Measurements from ENCODE around the gene TBC1D9.

Gene TBC1D9

GRCh38 chr4:140738139-140738538 lies 18.0 kb downstream of the TBC1D9 start:
- no peaks in the 10 kb centered on the region for H3K9me3 ChIP-seq (ENCODE audit: control insufficient read depth, insufficient read depth, low read length)
- H3K4me3 ChIP-seq (ENCODE audit: low read depth, low read length) = peak overlapping the region; percentile 1; the same call in 1 of the 2 replicates
- H3K9ac ChIP-seq (ENCODE audit: low read depth, low read length) = no peak overlapping the region
- peaks cover 55% of the 10 kb centered on the region for H3K4me1 ChIP-seq (ENCODE audit: control insufficient read depth, insufficient read depth, low read length)
- H3K27ac ChIP-seq (ENCODE audit: low read depth, low read length) = peak overlapping the region; percentile 75
- H3K27me3 ChIP-seq (ENCODE audit: control insufficient read depth, insufficient read depth, low read length) = no peaks in the 10 kb centered on the region
- H3K36me3 ChIP-seq (ENCODE audit: control insufficient read depth, insufficient read depth, low read length) = no peaks in the 10 kb centered on the region

- no peak overlapping the region for H3K9ac ChIP-seq (ENCODE audit: low read depth, low read length)
- H3K27me3 ChIP-seq (ENCODE audit: control insufficient read depth, insufficient read depth, low read length) = no peaks in the 10 kb centered on the region
- H3K4me1 ChIP-seq (ENCODE audit: control insufficient read depth, insufficient read depth, low read length) = peaks cover 49% of the 10 kb centered on the region
- H3K36me3 ChIP-seq (ENCODE audit: control insufficient read depth, insufficient read depth, low read length) = no peaks in the 10 kb centered on the region
- H3K9me3 ChIP-seq (ENCODE audit: control insufficient read depth, insufficient read depth, low read length) = no peaks in the 10 kb centered on the region
- H3K27ac ChIP-seq (ENCODE audit: low read depth, low read length) = no peak overlapping the region
- no peak overlapping the region for H3K4me3 ChIP-seq (ENCODE audit: low read depth, low read length)
Observed at GRCh38 chr4:140736669-140737343, 19.4 kb downstream of the TBC1D9 start.

GRCh38 chr4:140735779-140736391 lies 20.3 kb downstream of the TBC1D9 start:
- Histone ChIP-seq H3K9me3 (ENCODE audit: control insufficient read depth, insufficient read depth, low read length) (no peaks in the 10 kb centered on the region), H3K36me3 (ENCODE audit: control insufficient read depth, insufficient read depth, low read length) (no peaks in the 10 kb centered on the region), H3K4me1 (ENCODE audit: control insufficient read depth, insufficient read depth, low read length) (peaks cover 48% of the 10 kb centered on the region), H3K9ac (ENCODE audit: low read depth, low read length) (no peak overlapping the region), H3K27ac (ENCODE audit: low read depth, low read length) (no peak overlapping the region), H3K27me3 (ENCODE audit: control insufficient read depth, insufficient read depth, low read length) (no peaks in the 10 kb centered on the region), H3K4me3 (ENCODE audit: low read depth, low read length) (no peak overlapping the region)

- no peaks in the 10 kb centered on the region for H3K27me3 ChIP-seq (ENCODE audit: control insufficient read depth, insufficient read depth, low read length)
- no peaks in the 10 kb centered on the region for H3K9me3 ChIP-seq (ENCODE audit: control insufficient read depth, insufficient read depth, low read length)
- no peak overlapping the region for H3K9ac ChIP-seq (ENCODE audit: low read depth, low read length)
- H3K27ac ChIP-seq (ENCODE audit: low read depth, low read length) = peak overlapping the region; percentile 25
- H3K4me1 ChIP-seq (ENCODE audit: control insufficient read depth, insufficient read depth, low read length) = peaks cover 42% of the 10 kb centered on the region
- H3K36me3 ChIP-seq (ENCODE audit: control insufficient read depth, insufficient read depth, low read length) = no peaks in the 10 kb centered on the region
- no peak overlapping the region for H3K4me3 ChIP-seq (ENCODE audit: low read depth, low read length)
Observed at GRCh38 chr4:140735317-140735716, 20.9 kb downstream of the TBC1D9 start.

- Histone ChIP-seq H3K9ac (ENCODE audit: low read depth, low read length) (no peak overlapping the region), H3K36me3 (ENCODE audit: control insufficient read depth, insufficient read depth, low read length) (no peaks in the 10 kb centered on the region), H3K27me3 (ENCODE audit: control insufficient read depth, insufficient read depth, low read length) (no peaks in the 10 kb centered on the region), H3K4me3 (ENCODE audit: low read depth, low read length) (no peak overlapping the region), H3K27ac (ENCODE audit: low read depth, low read length) (no peak overlapping the region), H3K9me3 (ENCODE audit: control insufficient read depth, insufficient read depth, low read length) (no peaks in the 10 kb centered on the region), H3K4me1 (ENCODE audit: control insufficient read depth, insufficient read depth, low read length) (peaks cover 30% of the 10 kb centered on the region)
Observed at GRCh38 chr4:140732780-140733179, 23.4 kb downstream of the TBC1D9 start.

DNA sequence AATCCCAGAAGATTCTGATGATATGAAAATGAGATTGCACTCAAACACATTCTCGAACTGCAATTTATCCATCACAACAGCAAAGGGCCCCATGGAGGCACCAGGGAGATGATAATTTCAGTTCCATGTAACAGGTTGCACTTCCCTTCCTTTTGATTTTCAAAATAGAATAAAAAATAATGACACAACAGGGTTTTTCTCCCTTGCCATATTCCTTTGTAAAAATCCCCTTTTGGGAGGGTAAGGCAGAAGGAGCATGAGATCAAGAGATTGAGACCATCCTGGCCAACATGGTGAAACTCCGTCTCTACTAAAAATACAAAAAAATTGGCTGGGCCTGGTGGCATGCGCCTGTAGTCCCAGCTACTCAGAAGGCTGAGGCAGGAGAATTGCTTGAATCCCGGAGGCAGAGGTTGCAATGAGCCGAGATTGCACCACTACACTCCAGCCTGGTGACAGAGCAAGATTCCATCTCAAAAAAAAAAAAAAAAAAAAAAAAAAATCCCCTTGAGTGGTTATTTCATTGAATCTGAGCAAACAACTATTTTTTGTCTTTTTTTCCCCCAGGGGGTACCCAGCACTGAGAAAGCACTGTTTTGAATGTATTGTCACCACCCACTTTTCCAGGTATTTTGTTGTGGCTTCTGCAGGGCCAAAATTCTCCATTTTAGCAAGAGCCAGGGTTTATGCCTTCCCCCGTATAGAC lies 26.7 kb downstream of the TBC1D9 start:
- Histone ChIP-seq H3K9ac (ENCODE audit: low read depth, low read length) (no peak overlapping the region), H3K27ac (ENCODE audit: low read depth, low read length) (peak overlapping the region; percentile 40), H3K36me3 (ENCODE audit: control insufficient read depth, insufficient read depth, low read length) (no peaks in the 10 kb centered on the region), H3K27me3 (ENCODE audit: control insufficient read depth, insufficient read depth, low read length) (no peaks in the 10 kb centered on the region), H3K4me1 (ENCODE audit: control insufficient read depth, insufficient read depth, low read length) (peaks cover 10% of the 10 kb centered on the region; the same call in 1 of the 2 replicates), H3K4me3 (ENCODE audit: low read depth, low read length) (no peak overlapping the region), H3K9me3 (ENCODE audit: control insufficient read depth, insufficient read depth, low read length) (no peaks in the 10 kb centered on the region)

DNA sequence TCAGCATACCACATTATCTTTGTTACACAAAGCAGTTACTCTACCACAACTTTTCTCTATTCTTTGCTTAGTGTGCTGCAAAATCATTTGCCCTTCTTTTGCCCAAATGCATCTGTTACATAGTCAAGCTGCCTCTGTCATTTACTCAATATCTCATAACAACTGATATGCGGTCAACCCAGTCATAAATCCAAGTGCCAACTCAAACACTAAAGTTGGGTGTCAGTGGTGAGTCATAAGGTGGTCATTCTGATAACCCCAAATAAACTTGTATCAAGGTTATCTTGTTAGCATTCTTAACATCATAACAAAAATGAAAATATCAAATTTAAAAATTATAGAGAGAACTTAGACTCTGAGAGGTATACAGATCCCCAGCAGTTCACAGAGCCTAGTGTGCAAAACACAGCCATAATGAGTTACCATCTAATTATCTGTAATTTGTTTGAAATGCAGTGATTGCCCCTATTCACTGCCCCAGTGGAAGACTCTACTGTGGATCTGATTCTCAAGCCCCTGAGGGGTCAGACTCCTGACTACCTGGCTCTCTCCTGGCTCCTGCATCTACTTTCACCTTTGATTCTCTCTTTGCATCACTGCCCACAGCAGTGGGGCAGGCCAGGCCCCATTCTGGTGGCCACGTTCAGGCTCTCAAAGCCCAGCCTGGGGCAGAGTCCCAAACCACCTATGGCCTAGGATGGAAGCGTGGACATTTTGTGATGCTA lies 29.2 kb downstream of the TBC1D9 start:
- Histone ChIP-seq H3K27ac (ENCODE audit: low read depth, low read length) (no peak overlapping the region), H3K9me3 (ENCODE audit: control insufficient read depth, insufficient read depth, low read length) (no peaks in the 10 kb centered on the region), H3K4me3 (ENCODE audit: low read depth, low read length) (no peak overlapping the region), H3K9ac (ENCODE audit: low read depth, low read length) (no peak overlapping the region), H3K27me3 (ENCODE audit: control insufficient read depth, insufficient read depth, low read length) (no peaks in the 10 kb centered on the region), H3K36me3 (ENCODE audit: control insufficient read depth, insufficient read depth, low read length) (no peaks in the 10 kb centered on the region), H3K4me1 (ENCODE audit: control insufficient read depth, insufficient read depth, low read length) (peaks cover 4% of the 10 kb centered on the region; the same call in 1 of the 2 replicates)

GRCh38 chr4:140725556-140725955 lies 30.6 kb downstream of the TBC1D9 start:
- H3K4me1 ChIP-seq (ENCODE audit: control insufficient read depth, insufficient read depth, low read length) = peaks cover 4% of the 10 kb centered on the region; the same call in 1 of the 2 replicates
- H3K9me3 ChIP-seq (ENCODE audit: control insufficient read depth, insufficient read depth, low read length) = no peaks in the 10 kb centered on the region
- no peak overlapping the region for H3K4me3 ChIP-seq (ENCODE audit: low read depth, low read length)
- no peaks in the 10 kb centered on the region for H3K27me3 ChIP-seq (ENCODE audit: control insufficient read depth, insufficient read depth, low read length)
- no peak overlapping the region for H3K9ac ChIP-seq (ENCODE audit: low read depth, low read length)
- H3K27ac ChIP-seq (ENCODE audit: low read depth, low read length) = no peak overlapping the region
- H3K36me3 ChIP-seq (ENCODE audit: control insufficient read depth, insufficient read depth, low read length) = no peaks in the 10 kb centered on the region

DNA sequence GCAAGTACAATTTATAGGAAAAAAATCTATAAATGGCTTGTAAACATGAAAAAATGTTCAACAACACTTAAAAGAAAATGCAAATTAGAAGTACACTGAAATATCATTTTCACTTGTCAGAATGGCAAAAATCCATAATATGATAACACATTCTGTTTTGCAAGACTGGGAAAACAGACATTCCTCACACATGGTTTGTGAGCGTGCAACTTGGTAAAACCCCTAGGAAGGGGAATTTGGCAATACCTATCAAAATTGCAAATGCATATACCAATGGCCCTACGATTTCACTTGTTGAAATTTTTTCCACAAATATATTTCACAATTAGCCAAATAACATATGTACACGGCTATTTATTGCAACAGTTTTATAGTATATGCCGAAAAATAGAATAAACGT lies 31.4 kb downstream of the TBC1D9 start:
- peaks cover under 1% of the 10 kb centered on the region; the same call in 1 of the 2 replicates for H3K4me1 ChIP-seq (ENCODE audit: control insufficient read depth, insufficient read depth, low read length)
- no peak overlapping the region for H3K27ac ChIP-seq (ENCODE audit: low read depth, low read length)
- no peaks in the 10 kb centered on the region for H3K36me3 ChIP-seq (ENCODE audit: control insufficient read depth, insufficient read depth, low read length)
- H3K9ac ChIP-seq (ENCODE audit: low read depth, low read length) = no peak overlapping the region
- H3K27me3 ChIP-seq (ENCODE audit: control insufficient read depth, insufficient read depth, low read length) = no peaks in the 10 kb centered on the region
- no peaks in the 10 kb centered on the region for H3K9me3 ChIP-seq (ENCODE audit: control insufficient read depth, insufficient read depth, low read length)
- no peak overlapping the region for H3K4me3 ChIP-seq (ENCODE audit: low read depth, low read length)

DNA sequence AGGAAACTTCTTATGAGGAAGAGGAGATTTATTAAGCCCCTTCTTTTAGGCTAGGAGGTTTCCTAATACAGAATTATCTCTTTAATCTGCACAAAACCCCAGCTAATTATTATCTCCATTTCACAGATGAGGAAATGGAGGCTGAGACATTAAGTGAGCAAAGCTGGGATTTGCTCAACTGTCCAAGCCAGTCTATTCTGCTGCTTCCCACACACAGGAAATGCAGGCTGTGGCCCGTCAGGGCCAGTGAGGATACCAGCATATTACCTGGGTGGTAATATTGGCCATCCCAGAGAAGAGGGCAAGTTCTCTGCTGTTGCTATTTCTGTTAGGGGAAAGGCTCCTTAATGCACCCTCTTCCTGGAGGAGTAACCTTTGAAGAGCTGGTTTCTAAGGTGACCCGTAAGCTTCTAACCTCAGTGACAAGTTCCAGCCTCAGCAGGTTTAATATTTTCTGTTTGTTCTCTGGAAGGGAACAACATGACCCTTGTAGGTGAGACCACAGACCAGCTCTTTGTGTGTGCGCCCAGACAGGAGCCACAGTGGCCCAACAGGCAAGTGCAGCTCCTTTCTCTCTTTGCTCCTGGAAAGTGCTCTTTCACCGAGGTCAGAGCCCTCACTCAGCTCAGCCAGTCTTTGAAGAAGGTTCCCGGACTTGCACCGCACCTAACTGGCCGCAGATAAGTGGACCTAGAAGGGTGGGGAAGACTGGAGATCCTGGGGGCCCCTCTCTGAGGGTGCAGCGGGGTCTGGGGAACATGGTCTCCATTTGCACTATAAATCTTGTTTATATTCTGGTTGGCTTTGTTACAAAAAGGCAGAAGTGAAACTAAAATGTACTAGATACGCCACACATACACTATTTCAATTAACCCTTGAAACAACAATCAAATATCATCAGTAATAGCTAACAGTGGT lies 35.5 kb downstream of the TBC1D9 start:
- 0 out of 2 replicates have a peak, but pooled peaks cover 2% of the 10 kb centered on the region for H3K4me1 ChIP-seq (ENCODE audit: control insufficient read depth, insufficient read depth, low read length)
- no peak overlapping the region for H3K9ac ChIP-seq (ENCODE audit: low read depth, low read length)
- H3K27ac ChIP-seq (ENCODE audit: low read depth, low read length) = no peak overlapping the region
- no peaks in the 10 kb centered on the region for H3K27me3 ChIP-seq (ENCODE audit: control insufficient read depth, insufficient read depth, low read length)
- H3K36me3 ChIP-seq (ENCODE audit: control insufficient read depth, insufficient read depth, low read length) = no peaks in the 10 kb centered on the region
- no peak overlapping the region for H3K4me3 ChIP-seq (ENCODE audit: low read depth, low read length)
- H3K9me3 ChIP-seq (ENCODE audit: control insufficient read depth, insufficient read depth, low read length) = no peaks in the 10 kb centered on the region

Measured in HUES48 (cell line).